ENCODE measurements around the gene ITPA.
"Not testable (repeated sequence)": the region's sequence is repeated elsewhere in the genome, so short reads cannot be mapped to it uniquely, and the experiment has no call there.

ITPA gene

DNA sequence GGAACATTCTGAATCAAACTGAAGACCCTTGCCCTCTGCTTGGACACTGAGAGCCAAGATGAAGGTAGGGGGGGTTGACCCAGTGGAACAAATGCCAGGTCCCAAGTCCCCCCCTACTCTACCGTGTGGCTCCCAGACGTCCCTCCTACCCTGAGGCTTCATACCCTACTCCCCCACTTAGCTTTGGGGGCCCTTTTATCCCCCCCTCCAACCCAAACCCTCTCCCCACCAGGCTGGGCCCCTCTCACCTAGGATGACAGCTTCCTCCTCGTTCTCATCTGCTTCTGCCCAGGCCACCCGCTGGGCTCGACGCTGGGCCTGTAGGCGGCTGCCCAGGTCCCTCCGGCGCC, 6.4 kb upstream of the ITPA start:
- DNase-seq: no peak

DNA sequence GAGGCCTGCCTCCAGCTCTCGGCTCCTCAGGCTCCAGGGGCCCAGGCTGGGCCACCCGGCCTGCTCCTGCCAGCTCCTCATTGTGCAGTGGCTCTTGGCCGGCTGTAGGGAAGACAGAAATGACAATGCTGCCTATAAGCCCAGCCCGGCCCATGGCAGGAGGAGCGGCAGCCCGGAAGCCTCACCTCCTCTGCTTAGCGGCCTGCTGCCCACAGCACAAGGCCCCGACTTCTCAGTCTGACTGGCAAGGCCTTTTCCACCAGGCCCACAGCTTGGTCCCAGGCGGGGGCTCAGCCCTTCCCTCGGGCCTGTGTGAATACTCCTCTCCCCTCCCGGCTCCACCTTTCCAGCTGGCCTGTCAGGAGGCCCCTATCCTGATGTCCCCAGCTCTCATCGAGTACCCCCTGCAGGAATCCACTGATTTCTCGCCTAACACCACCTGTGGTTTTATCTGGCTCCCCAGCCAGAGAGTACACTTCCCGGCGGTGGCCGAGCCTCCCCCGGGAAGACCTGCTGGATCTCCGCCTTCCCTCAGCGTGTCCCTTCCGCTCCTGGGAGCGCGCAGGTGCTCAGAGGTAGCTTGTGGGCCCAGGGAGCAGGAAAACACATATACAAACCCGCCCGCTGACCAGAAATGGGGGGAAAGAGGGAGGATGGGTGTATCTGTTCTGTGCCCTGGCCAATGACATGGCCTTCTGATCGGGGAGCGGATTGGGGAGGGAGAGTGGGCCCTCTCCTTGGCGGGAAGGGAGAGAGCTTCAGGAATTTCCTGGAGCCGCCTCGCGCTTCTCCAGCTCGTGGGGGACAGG, 5.8 kb upstream of the ITPA start:
- DNase-seq: no peak

DNA sequence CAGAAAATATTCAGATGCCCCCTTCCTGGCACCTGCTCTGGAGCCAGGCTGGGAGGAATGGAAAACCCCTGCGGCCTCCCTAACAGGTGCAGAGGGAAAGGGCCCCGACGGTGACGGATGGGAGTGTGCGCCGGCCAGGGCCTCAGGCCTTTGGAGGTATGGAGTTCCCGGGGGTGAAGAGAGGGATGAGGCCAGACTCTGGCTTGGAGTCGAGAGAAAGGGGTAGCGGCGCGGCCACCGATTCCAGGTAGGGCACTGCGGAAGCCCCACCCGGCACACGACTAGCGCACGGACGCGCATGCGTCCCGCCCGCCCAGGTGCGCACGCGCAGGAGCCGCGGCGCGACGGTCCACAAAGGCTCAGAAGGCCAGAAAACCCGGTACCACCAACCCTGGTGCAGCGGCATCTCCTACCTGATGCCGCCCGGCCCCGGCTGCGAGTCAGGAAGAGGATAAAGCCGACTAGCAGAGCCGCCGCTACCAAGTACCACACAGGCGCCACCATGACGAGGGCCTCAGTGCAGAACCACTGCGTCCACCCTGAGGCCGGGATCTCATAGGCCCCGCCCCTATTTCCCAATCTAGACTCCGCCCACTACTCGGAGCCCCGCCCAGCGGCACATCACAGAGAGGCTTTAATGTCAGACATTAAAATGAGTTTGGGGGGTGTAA, 5.0 kb upstream of the ITPA start, which contains the start of gene DDRGK1:
DDRGK1 (minus strand) TSS at position 559 of the 671 bp plus-strand sequence; CDS start at position 504, 55 bp downstream.
- DNase-seq: peak; percentile 64 to 69

GRCh38 chr20:3208786-3209256, 477 bp upstream of the ITPA start:
- peak; percentile 28 to 37 for DNase-seq

DNA sequence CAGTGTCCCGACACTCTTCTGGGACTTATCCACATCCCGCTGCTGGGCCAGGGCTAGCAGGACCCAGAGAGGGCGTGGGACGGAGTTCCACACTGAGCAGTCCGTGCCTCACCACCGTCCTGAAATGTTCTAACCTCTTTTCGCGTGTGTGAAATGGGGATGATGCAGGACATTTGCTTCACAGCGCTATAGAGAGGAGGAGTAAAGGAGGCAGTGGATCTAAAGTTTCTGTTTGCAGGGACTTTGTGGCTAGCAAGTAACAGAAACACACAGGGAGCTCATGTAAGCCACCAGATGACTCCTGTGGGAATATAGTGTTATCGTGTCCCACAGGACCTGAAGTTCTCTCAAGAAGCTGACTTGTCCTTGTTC, 634 bp downstream of the ITPA start:
- no peak for DNase-seq

DNA sequence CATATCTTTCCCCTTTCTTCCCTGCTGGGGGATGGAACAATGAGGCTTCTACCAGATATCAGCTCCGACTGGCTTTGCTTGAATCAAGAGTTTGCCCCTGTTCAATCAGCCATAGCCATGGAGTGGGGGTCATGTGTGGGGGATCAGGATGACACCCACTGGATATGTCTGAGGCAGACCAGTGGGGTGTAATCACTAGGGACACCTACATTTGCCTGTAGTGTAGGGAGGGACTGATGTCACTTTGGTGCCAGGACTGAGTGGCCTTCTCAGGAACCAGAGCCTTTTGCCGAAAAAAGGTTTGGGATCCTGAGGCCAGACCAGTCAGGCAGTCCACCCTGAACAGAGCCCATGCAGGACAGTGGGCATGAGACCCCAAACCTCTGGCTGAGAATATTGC, 1.0 kb downstream of the ITPA start:
- DNase-seq: no peak

DNA sequence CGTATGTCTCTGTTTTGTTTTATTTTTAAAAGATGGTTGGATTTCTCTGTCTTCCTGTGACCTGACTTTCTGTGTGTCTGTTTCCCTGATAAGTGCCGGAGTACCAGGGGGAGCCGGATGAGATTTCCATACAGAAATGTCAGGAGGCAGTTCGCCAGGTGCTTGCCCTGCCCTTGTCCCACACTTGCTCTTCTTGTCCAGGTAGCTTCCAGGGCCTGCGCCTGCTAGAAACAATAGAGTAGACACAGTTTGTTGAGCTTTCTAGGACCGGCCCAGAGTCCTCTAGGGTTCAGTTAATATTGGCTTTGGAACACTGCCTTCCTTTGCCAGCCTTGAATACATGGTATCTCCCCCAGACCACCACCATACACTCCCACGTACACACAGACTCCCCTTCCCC, 3.9 kb downstream of the ITPA start:
- no peak for DNase-seq

- DNase-seq: not testable (repeated sequence)
Measured at GRCh38 chr20:3215359-3215917, 6.1 kb downstream of the ITPA start.

DNA sequence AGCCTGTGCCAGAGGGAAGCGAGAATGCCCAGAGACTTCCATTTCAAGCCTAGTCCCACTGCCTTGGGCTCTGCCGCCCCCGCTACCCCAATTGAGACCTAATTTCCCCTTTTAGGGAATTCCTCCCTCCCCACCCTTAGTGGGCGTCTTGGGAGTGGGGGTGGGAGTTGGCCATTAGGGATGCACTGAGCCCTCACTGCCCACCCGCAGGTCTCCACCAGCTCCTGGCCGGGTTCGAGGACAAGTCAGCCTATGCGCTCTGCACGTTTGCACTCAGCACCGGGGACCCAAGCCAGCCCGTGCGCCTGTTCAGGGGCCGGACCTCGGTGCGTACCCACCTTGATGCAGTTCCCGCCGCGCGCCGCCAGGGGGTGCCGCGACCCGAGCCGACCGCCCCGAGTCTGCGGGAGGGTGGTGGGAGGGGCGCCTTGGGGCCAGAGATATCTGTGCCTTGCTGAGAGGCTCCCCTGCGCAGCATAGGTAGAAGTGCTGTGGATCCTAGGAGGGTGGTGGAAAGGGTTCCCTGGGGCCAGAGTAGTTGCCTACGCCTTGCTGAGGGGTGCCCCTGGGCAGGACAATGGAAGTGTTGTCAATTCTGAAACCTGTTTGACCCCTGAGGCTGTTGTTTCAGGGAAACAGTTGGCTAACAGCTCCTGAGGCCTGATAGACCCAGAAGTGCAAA, 9.2 kb downstream of the ITPA start:
- DNase-seq: peak; percentile 7 to 27

- DNase-seq: no peak
Measured at GRCh38 chr20:3221398-3222226, 12.3 kb downstream of the ITPA start.

GRCh38 chr20:3222635-3223600, 13.6 kb downstream of the ITPA start:
- DNase-seq: no peak

DNA sequence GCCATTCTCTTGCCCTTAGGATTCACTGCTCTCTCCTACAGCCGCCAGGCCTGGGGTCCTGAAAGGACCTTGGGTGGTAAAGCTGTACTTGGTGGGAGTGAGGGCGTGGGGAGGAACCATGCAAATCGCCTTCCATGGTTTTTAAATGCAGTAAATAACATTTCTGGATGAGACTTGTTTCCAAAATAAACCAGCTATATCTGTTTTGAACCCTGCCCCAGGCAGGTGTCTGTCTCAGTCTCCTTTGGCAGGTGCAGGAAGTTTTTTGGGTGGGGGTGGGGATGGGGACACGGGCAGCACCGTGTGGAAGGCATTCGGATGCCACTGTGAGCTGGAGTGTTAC, 14.3 kb downstream of the ITPA start:
- DNase-seq: no peak

DNA sequence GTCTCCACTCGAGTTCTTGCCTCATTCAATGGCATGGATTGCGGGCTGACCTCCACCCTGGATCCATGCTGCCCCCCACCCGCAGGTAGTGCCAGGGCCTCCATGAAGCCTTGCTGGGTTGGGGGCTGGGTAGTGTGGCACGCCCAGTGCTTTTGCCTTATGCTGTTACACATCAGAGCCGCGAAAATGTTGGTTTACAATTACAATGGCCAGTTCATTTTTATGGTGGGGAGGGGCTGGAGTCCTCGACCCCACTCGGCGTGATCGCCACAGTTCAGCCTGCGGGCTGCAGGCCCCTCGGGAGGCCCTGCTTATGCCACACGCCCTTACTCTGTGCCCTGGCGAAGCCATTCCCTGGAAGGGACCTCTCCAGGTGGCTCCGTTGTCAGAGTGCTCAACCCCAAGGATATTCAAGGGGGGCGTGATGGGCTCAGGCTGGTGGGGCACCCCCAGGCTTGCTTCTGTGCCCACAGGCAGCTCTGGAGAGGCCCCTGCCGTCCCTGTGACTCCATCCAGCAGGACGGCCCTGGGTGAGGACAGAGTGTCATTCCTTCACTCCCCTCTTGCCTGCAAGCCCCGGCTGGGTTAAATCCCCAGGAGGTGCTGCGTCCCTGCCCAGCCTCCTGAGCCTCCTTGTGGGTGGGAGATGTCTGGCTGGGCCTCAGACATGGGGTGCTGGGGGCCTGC, 14.8 kb downstream of the ITPA start:
- DNase-seq: no peak

GRCh38 chr20:3224681-3225421, 15.6 kb downstream of the ITPA start:
- no peak for DNase-seq

GRCh38 chr20:3226093-3226492, 16.8 kb downstream of the ITPA start:
- DNase-seq: no peak

DNA sequence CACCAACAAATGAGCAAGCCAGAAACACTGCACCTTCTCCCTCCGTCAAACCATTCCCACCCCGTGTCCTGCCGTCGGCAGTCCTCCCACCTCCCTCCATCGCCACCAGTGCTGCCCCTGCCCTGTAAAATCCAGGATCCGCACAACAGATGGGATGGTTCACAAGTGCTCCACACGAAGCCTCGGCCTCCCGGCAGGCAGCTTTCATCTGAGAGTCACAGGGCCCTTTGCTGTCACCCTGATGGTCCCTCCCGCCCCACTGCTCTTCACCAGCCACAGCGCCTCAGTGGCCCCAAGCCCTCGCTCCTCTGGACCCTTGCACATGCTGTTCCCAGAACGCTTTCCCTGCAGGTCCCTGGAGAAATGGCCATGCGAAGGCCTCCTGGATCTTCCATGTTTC, 17.6 kb downstream of the ITPA start:
- DNase-seq: no peak

DNA sequence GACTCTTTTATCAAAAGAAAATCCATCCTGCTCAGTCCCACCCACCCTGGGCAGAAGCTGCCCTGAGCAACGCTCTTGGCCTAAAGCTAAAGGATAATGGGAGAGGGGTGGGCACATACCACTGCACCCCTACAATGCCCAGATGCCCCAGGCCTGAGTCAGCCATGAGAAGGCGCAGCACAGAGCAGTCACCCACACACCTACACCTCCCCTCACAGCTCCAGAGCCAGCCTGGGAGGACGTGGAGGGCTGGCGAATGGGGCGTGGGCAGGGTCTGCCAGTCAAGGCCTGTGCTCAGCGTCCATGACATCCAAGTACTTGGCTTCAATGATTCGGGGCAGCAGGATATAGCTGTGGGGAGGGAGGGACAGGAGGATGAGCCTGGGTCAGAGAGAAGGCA, 18.2 kb downstream of the ITPA start:
- no peak for DNase-seq

GRCh38 chr20:3227936-3228749, 18.8 kb downstream of the ITPA start:
- DNase-seq: no peak

GRCh38 chr20:3228750-3229032, 19.4 kb downstream of the ITPA start:
- DNase-seq: no peak
